K562 (cell line): ENCODE results near the gene TUBB1. TPM values are rescaled to one million over a fixed set of nuclear protein-coding genes. Genes with fewer than 3 reads are reported as not detected.
A peak's percentile ranks its signal among the peaks of the same experiment; 100 is the strongest.

Experiments
- ARID4B ChIP-seq: sonication (generic); formaldehyde crosslinking; IDR thresholded peaks from 2 replicates; pipeline ENCODE4 v1.8.0; 2022; ENCODE audit warnings: mild to moderate bottlenecking, missing genetic modification reagents
- FOXP1 ChIP-seq: sonication (generic); formaldehyde crosslinking; IDR thresholded peaks from 2 replicates; pipeline ENCODE4 v1.8.0; 2022; ENCODE audit warnings: mild to moderate bottlenecking, missing genetic modification reagents
- GABPA ChIP-seq: fragments of 200-800 bp; sonication (Bioruptor generic); conservative IDR thresholded peaks from 2 replicates; pipeline ENCODE4 v1.6.1; 2016; ENCODE audit warnings: low read depth, missing genetic modification characterization, missing compliant biosample characterization
- GATA2 ChIP-seq: sonication (generic); formaldehyde crosslinking; IDR thresholded peaks from 2 replicates; pipeline ENCODE4 v1.4.0; 2020; ENCODE audit warnings: mild to moderate bottlenecking, missing genetic modification reagents
- GTF3C2 ChIP-seq: IDR thresholded peaks from 3 replicates; pipeline ENCODE4 v1.6.1; 2011; ENCODE audit warnings: borderline replicate concordance, mild to moderate bottlenecking, moderate library complexity; ENCODE audit not compliant: insufficient read length; ENCODE audit errors: extremely low read depth
- MLX ChIP-seq, 2 experiments: fragments of 450-650 bp in 1 of 2; sonication (generic) in 1 of 2; formaldehyde crosslinking; conservative IDR thresholded peaks; 2 replicates each; pipeline versions ENCODE4 v1.4.0 to v1.8.1; 2020 to 2022; ENCODE audit warnings: mild to moderate bottlenecking in 1 of 2, missing genetic modification reagents in 1 of 2
- MXI1 ChIP-seq: IDR thresholded peaks from 2 replicates; pipeline ENCODE4 v1.6.1; 2011; ENCODE audit warnings: low read depth, mild to moderate bottlenecking, improper control_type of control experiment, low read length
- POLR2B ChIP-seq: fragments of 450-650 bp; IDR thresholded peaks from 2 replicates; pipeline ENCODE4 v1.6.1; 2018; ENCODE audit warnings: low read depth; ENCODE audit not compliant: partially characterized antibody
- POLR3A ChIP-seq: IDR thresholded peaks from 2 replicates; pipeline ENCODE4 v1.6.1; 2011; ENCODE audit warnings: borderline replicate concordance, mild to moderate bottlenecking, moderate library complexity; ENCODE audit not compliant: insufficient read length, insufficient read depth; ENCODE audit errors: extremely low read depth
- RBFOX2 ChIP-seq: fragments of 200-400 bp; formaldehyde crosslinking; IDR thresholded peaks from 2 replicates; pipeline ENCODE4 v1.6.1; 2017; ENCODE audit warnings: low read depth, mild to moderate bottlenecking, low read length, moderate library complexity
- RBM22 ChIP-seq: fragments of 200-400 bp; formaldehyde crosslinking; IDR thresholded peaks from 2 replicates; pipeline ENCODE4 v1.6.1; 2018; ENCODE audit warnings: low read length, low read depth; ENCODE audit not compliant: poor library complexity, severe bottlenecking
- STAG1 ChIP-seq: sonication (generic); formaldehyde crosslinking; IDR thresholded peaks from 2 replicates; pipeline ENCODE4 v1.5.0; 2020; ENCODE audit warnings: missing genetic modification reagents, borderline replicate concordance
- TBL1XR1 ChIP-seq, 2 experiments: IDR thresholded peaks; 2 replicates each; pipeline ENCODE4 v1.6.1; 2012; ENCODE audit warnings: improper control_type of control experiment in 2 of 2, low read length in 2 of 2, mild to moderate bottlenecking in 1 of 2
- polyA plus RNA-seq, 8 experiments: library from polyadenylated mRNA; depleted of rRNA in 4 of 8; stranded (reverse) in 5 of 8; unstranded in 3 of 8; fragments of >200 nt; fragmentation: Nextera tagmentation in 2 of 8; fragmentation: Illumina TruSeq in 1 of 8; extraction: Ambion mirVana in 2 of 8; extraction: Trizol in 1 of 8; gene quantifications; 2 replicates each; pipeline versions ENCODE4 v1.2.1 to v1.2.3, GENCODE V29; 2011 to 2014; ENCODE audit warnings: inconsistent platforms in 1 of 8, missing spikeins in 1 of 8
- total RNA-seq, 7 experiments: library from RNA; depleted of rRNA in 6 of 7; stranded (reverse); fragments of >200 nt in 6 of 7; fragmentation: Illumina TruSeq in 2 of 7; extraction: Trizol in 2 of 7; gene quantifications; 2 replicates each; pipeline versions ENCODE4 v1.2.1 to v1.2.3, GENCODE V29; 2011 to 2021; ENCODE audit warnings: low replicate concordance in 1 of 7
- TF ChIP-seq, protein P1 (sequence below): sonication (generic); formaldehyde crosslinking; IDR thresholded peaks from 2 replicates; pipeline ENCODE4 v1.8.0; 2022; ENCODE audit warnings: mild to moderate bottlenecking, missing genetic modification reagents
- TF ChIP-seq, protein P2 (sequence below), 2 experiments: fragments of 450-650 bp; conservative IDR thresholded peaks; 2 replicates each; pipeline ENCODE4 v1.6.1; 2017; ENCODE audit warnings: mild to moderate bottlenecking in 2 of 2, moderate library complexity in 2 of 2

The TUBB1 gene
- total and polyA plus RNA-seq, 9 of the 15 experiments (the other 6 are each of a cell fraction or from before 2014, with no cell fraction given): 1.5 to 3.9 (median 2.4) TPM

DNA sequence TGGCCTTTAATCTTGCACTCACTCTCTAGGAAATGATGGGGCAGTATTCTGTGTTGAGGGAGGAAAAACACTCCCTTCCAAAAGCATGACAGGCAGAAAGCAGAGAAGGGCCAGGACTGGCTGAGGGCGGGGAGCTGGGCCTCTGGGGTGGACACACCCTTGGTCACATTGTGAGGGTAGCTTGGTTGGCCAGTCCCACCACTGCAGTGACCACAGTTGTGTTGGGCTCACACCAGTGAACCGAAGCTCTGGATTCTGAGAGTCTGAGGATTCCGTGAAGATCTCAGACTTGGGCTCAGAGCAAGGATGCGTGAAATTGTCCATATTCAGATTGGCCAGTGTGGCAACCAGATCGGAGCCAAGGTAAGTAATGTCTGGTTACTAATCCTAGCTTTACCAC is at the start of gene TUBB1 (continued):
- TF ChIP-seq GTF3C2 (no peak), GABPA (tag) (no peak), STAG1 (CRISPR knock-in tag) (no peak), RBM22 (no peak), GATA2 (CRISPR knock-in tag) (no peak), MLX (CRISPR knock-in tag; conservative IDR thresholded peaks at IDR 0.05) (no peak), RBFOX2 (peak; percentile 52), ARID4B (CRISPR knock-in tag) (no peak), MXI1 (no peak), FOXP1 (CRISPR knock-in tag) (no peak), TBL1XR1 (IDR thresholded peaks at IDR 0.05; ENCODE audit: low read length in 2 of 2) (no peak), POLR2B (peak; percentile 28), POLR3A (no peak)
- TF ChIP-seq, protein P1, sequence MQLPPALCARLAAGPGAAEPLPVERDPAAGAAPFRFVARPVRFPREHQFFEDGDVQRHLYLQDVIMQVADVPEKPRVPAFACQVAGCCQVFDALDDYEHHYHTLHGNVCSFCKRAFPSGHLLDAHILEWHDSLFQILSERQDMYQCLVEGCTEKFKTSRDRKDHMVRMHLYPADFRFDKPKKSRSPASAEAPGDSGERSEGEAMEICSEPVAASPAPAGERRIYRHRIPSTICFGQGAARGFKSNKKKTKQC (CRISPR knock-in tag): no peak
- TF ChIP-seq, protein P2, sequence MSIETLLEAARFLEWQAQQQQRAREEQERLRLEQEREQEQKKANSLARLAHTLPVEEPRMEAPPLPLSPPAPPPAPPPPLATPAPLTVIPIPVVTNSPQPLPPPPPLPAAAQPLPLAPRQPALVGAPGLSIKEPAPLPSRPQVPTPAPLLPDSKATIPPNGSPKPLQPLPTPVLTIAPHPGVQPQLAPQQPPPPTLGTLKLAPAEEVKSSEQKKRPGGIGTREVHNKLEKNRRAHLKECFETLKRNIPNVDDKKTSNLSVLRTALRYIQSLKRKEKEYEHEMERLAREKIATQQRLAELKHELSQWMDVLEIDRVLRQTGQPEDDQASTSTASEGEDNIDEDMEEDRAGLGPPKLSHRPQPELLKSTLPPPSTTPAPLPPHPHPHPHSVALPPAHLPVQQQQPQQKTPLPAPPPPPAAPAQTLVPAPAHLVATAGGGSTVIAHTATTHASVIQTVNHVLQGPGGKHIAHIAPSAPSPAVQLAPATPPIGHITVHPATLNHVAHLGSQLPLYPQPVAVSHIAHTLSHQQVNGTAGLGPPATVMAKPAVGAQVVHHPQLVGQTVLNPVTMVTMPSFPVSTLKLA (conservative IDR thresholded peaks at IDR 0.05): peak in 1 of 2 experiments; percentile 48; a peak in 2 of 4 replicates
